ENCODE measurements around the gene PIGR.

Gene PIGR

GRCh38 chr1:206909883-206910318 is 36.4 kb downstream of the PIGR start:
- no peak for DNase-seq (ENCODE audit: low read depth)

- DNase-seq (ENCODE audit: low read depth): no peak
These were observed 36.9 kb downstream of the PIGR start for GRCh38 chr1:206909161-206909882.

GRCh38 chr1:206908038-206908437 is 38.2 kb downstream of the PIGR start:
- DNase-seq (ENCODE audit: low read depth): no peak

- no peak for DNase-seq (ENCODE audit: low read depth)
These were observed 38.8 kb downstream of the PIGR start for GRCh38 chr1:206907304-206907991.

- peak; percentile 95 for DNase-seq (ENCODE audit: low read depth)
These were observed 40.7 kb downstream of the PIGR start for GRCh38 chr1:206905295-206906164.

- DNase-seq (ENCODE audit: low read depth): no peak
These were observed 41.7 kb downstream of the PIGR start for GRCh38 chr1:206904423-206905142.

GRCh38 chr1:206903687-206904086 is 42.6 kb downstream of the PIGR start:
- DNase-seq (ENCODE audit: low read depth): no peak

GRCh38 chr1:206902702-206903101 is 43.6 kb downstream of the PIGR start:
- DNase-seq (ENCODE audit: low read depth): no peak

- no peak for DNase-seq (ENCODE audit: low read depth)
These were observed 44.3 kb downstream of the PIGR start for GRCh38 chr1:206901944-206902343.

GRCh38 chr1:206900149-206900548 is 46.1 kb downstream of the PIGR start:
- no peak for DNase-seq (ENCODE audit: low read depth)

GRCh38 chr1:206899717-206900116 is 46.5 kb downstream of the PIGR start:
- no peak for DNase-seq (ENCODE audit: low read depth)

GRCh38 chr1:206898915-206899431 is 47.3 kb downstream of the PIGR start:
- DNase-seq (ENCODE audit: low read depth): no peak

- DNase-seq (ENCODE audit: low read depth): peak; percentile 62
These were observed 48.0 kb downstream of the PIGR start for GRCh38 chr1:206898089-206898914.

GRCh38 chr1:206897175-206897574 is 49.1 kb downstream of the PIGR start, which contains the start of gene IL24:
TSS of gene IL24 (plus strand) at chr1:206897443. CDS start at chr1:206897833, 390 bp downstream.
- DNase-seq (ENCODE audit: low read depth): no peak

- DNase-seq (ENCODE audit: low read depth): no peak
These were observed 50.0 kb downstream of the PIGR start for GRCh38 chr1:206896261-206896660.

GRCh38 chr1:206895837-206896242 is 50.4 kb downstream of the PIGR start:
- no peak for DNase-seq (ENCODE audit: low read depth)

GRCh38 chr1:206895325-206895724 is 50.9 kb downstream of the PIGR start:
- DNase-seq (ENCODE audit: low read depth): no peak

- DNase-seq (ENCODE audit: low read depth): no peak
These were observed 52.9 kb downstream of the PIGR start for GRCh38 chr1:206893380-206893779.

GRCh38 chr1:206892351-206892984 is 53.8 kb downstream of the PIGR start:
- DNase-seq (ENCODE audit: low read depth): no peak

GRCh38 chr1:206891412-206891811 is 54.9 kb downstream of the PIGR start:
- DNase-seq (ENCODE audit: low read depth): no peak

All from HS-27A (cell line).